NCI-H748 (cell line): Measurements from ENCODE around the gene GABRB2.
"Not testable (repeated sequence)": the region's sequence is repeated elsewhere in the genome, so short reads cannot be mapped to it uniquely, and the experiment has no call there.

Experiments
- DNase-seq: peaks from one replicate; lab custom pipeline; 2025; ENCODE audit not compliant: unreplicated experiment; lab: John Stamatoyannopoulos, UW

GABRB2 gene

GRCh38 chr5:161305601-161306000, 240.9 kb downstream of the GABRB2 start:
- no peak for DNase-seq

DNA sequence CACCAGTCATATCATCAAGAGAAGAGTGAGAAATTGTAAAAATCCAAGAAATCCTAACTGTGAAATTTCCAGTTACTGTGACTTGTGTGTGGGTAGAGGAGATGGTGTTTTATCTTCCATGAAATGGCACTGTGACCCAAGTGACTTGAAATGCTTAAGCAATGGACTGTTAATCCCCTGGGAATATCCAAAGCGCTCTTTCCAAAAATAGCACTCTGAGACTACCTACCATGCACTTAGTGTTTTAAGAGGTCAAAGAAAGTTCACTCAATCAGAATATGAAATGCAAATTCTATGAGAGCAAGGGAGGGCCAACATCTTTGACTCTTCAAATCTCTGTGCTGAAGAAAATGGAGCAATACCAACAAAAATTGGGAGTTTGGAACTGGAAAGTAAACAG, 244.0 kb downstream of the GABRB2 start:
- no peak for DNase-seq

GRCh38 chr5:161301586-161301985, 244.9 kb downstream of the GABRB2 start:
- DNase-seq, result no peak

DNA sequence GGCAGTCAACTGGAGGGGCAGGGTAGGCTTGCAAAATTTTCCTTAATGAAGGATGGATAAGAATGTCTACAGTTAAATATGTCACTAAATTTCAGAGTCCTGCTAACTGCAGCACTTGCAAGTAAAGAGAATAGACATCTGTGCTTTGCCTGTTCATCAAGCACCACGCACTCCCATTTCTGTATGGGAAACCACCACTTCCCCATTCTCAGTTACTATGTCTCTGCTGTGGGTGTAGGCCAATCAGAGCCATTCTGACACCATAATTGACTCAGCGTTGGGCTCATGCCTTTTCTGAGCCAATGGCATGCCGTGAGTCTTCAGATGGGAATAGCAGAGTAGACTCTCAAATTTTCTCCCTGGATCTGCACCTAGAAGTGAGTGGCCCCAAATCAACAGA, 247.5 kb downstream of the GABRB2 start:
- no peak for DNase-seq

GRCh38 chr5:161297388-161297787, 249.1 kb downstream of the GABRB2 start:
- DNase-seq, result not testable (repeated sequence)

DNA sequence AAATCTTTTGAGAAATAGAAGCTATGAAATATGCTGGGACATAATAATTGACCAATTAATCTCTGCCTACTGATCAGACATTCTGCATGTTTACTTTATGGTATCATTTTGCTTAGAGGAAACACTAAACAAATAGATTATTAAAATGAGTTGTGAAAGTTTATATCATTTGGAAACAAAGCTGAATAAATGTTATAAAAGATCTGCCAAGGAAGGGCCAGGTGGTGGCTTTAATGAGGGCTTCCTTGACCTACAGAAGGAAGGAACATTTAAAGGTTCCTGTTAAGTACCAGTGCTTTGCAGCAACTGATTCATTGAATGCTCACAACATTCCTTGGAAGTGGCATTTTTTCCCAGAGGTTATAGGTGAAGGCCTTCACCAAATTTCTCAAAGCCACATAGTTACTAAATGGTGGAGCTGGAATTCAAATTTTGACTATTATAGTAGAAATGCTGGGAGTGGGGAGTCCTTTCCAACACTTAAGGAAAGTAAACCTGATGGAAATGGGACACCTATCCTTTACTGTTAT, 250.7 kb downstream of the GABRB2 start:
- DNase-seq, result no peak

DNA sequence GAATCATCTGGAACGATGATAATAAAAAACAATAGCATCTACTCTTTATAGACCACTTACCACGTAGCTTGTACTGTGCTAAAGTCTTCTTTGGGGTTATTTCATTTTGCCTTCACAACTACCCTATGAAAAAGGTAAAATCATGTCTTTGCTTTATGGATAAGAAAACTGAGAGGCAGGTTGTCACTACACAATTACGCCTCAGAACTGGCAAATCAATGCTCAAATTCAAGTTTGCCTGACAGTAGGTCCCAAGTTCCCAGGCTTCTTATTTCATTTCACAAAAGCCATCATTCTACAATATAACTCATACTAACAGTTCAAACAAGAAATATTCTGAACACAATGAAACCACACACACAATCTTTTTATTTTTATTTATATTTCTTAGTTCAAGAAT, 258.5 kb downstream of the GABRB2 start:
- no peak for DNase-seq

DNA sequence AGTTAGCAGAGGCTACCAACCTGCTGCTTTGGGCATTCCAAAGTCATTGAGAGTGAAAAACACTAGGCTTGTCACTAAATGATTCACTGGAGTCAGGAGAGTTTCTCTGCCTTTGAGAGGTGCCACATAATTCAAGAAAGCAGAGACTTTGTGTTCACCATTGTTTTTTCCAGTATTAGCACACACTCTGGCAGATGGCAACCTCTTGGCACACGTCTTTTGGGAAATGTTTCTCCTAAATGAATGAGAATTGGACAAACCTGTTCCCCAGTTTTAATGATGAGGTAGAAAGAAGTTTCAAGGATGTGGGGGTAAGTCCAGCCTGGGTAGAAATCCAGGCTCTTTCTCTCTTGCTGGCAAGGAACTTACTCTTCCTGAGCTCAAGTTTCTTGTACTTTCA, 259.1 kb downstream of the GABRB2 start:
- no peak for DNase-seq

DNA sequence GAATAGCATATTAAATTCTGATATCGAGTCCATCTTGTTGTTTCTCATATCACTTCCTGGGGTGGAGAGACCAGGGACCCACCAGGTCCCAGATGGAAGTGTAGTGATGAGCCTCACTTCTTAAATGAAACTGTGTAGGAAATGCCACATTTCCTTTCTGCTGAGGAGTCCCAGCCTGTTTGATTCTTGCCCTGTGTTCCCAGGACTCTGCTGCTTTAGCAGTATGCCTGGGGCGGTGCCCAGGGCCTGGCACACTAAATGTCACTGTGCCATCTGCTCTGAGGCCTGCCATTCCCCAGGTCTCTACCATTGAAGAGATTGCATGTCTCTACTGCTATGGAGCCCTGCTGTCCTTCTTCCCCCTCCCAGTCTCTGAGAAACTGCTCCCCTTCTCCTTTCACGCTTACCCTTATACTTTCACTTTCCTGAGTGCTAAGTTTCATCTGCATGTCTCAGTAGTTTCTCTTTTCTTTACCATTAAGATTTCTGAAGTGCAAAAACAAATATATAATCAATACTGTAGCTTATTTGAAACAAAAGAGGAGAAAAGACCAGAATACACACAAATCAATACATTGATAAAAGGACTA, 260.4 kb downstream of the GABRB2 start:
- DNase-seq, result no peak

DNA sequence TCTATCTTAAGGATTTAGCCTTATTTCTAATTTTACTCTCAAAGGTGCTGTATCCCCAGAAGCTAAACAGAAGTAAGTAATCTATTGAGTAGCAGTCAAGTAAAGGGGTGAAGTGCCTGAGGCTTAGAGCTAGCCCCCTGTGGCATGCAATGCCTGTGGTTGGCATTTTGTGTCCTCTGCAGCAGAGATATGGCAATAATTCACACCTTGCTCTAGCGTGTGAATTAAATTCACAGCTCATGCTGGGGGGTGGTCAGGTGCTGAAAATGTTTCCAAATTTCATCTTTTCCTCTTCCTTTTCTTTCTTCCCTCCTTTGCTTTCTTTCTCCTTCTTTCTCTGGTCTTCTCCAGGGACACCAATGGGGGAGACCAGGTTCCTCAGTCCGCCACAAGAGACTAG, 262.1 kb downstream of the GABRB2 start:
- DNase-seq, result no peak

DNA sequence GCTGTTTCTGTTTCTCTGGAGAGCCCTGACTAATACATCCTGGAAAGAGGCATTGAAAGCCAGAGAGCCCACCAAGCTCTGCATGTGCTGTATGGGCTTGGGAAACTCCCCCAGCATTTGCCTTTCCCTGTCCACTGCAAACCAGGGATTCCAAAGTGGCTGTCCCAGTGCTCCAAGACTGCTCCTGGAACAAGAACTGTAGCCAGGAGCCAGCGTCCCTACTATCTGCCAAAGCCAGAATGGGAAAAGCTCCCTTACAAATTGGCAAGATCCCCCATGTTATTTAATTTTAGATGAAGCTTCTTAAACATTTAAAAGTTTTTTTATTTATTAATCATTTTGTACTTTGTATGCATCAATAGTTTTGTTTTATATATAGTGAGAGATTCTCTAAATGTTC, 263.2 kb downstream of the GABRB2 start:
- no peak for DNase-seq

DNA sequence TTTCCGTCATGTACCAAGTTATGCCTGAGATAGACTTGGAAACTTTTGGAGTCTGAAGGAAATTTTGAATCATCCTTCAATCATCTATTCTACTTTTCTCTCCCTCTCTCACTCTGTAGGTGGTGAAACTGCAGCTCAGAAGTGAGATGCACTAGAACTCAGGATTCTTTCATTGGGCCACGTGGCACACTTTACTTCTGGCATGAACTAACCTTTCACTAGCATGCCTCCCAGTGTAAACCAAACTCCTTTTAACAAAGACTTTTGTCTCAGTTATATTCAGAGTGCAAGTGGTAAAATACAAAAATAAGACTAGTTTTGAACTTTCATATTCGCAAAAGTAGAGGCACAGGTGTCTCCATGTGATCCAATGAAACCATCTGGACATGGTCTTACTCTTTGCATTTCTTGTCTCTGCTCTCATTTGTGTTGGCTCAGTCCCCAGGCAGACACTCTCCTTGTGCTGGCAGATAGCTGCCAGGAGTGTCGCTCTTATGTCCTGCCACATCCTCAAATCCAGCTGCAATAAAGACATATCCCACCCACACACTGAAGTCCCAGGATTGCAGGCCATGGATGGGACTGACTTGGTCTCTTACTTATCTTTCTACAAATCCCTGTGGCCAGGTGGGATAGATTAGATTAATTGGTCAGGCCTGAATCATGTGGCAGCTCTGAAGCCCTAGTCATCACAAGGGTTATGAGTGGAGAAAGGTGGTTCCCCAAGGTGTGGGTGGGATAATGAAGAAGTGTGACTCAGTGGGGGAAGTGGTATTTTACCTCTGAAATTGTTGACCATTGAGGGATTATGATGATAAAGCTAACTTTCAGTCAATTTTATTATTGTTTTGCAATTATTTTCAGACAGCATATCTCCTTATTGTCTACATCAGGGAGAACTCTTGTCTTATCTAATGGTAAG, 267.5 kb downstream of the GABRB2 start:
- no peak for DNase-seq

DNA sequence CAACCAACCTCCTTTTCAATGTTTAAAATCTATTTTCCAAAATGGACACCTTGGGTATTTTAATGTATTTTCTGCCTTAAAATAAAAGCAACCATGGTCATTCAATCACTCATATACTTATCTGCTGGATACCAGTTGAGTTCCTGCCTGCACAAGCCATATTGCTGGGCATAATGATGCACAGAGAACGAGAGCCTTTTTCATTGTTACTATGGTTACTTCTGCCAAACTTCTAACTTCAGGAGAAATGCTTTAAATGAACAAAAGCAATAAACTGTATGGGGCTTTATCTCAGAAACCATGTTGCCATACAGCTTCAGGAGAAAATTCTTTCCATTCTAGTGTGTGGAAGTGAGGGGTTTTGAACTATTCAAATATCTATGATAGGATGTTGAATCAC, 269.5 kb downstream of the GABRB2 start:
- DNase-seq, result no peak

GRCh38 chr5:161274951-161275350, 271.6 kb downstream of the GABRB2 start:
- no peak for DNase-seq

DNA sequence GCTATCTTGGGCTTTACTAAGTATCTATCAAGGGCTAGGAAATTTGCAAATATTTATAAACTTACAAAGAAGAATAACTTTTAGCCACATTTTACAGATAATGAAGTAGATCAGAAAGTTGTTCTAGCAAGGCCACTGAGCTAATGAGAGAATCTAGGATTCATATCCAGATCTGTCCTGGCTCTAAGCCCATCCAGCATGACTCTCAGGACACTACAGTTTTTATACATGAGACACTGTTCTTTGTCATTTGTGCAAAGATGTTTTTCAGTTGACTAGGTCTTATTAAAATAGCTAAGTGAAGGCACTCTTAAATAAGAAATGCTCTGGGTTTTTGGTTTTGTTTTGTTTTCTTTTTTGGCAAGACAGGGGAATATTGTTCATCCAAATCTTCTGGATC, 273.1 kb downstream of the GABRB2 start:
- no peak for DNase-seq

DNA sequence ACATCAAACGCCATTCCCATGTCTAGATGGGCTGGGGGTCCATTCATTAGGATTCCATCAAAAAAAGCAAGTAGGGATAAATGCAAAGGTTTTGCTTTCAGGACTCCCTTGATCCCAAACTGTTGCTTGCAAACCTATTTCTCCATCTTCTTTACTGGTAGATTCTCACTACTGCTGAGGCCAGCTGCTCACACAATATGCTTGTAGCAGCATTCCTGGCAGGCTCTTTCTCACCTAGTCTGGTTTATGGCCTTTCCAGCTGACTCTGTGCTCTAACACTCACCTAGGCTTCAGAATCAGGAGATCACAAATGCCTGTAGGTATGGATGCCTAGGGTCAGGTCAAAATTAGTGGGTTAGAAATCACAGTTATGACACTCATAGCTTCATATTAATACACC, 274.7 kb downstream of the GABRB2 start:
- no peak for DNase-seq

- DNase-seq, result no peak
Measured at GRCh38 chr5:161269125-161269524, 277.4 kb downstream of the GABRB2 start.

DNA sequence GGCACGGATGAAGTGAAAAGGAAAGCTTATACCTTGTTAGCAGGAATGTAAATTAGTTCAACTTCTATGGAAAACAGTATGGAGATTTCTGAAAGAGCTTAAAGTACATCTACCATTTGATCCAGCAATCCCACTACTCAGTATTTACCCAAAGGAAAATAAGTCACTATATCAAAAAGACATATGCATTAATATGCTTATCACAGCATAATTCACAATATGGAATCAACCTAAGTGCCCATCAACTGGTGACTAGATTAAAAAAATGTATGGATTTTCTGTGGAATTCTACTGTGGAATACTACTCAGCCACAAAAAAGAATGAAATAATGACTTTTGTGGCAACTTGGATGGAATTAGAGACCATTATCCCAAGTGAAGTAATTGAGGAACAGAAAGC, 279.6 kb downstream of the GABRB2 start:
- no peak for DNase-seq

GRCh38 chr5:161265006-161265405, 281.5 kb downstream of the GABRB2 start:
- no peak for DNase-seq

- no peak for DNase-seq
Measured at GRCh38 chr5:161263191-161263590, 283.3 kb downstream of the GABRB2 start.

DNA sequence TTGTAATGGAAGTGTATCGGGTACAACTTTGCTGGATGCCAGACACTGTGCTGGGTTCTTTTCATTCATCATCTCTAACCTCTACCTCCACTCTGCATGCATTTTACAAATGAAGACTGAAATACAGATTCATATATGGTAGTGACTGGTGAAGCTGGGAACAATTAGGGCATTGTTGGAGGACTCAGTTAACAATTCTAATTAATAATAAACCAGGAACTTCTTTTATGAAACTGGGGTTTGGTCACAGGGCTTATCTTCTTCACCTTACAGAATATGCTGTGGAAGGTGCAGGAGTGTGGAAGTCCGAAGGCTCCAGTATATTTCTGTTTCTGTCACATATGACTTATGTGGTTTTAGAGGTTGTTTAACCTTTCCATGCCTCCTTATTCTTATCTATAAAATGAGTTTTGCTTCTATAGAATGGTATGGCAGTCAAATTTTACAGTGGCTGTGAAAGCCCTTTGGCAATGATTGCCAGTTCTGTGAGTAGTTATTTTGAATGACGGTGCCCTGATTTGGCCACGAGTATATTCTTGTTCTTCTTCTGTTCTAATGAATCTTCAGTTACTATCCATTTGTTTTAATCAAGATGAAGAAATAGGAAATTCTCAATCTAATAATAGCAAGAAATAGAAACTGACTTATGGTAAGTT, 284.7 kb downstream of the GABRB2 start:
- DNase-seq, result no peak

DNA sequence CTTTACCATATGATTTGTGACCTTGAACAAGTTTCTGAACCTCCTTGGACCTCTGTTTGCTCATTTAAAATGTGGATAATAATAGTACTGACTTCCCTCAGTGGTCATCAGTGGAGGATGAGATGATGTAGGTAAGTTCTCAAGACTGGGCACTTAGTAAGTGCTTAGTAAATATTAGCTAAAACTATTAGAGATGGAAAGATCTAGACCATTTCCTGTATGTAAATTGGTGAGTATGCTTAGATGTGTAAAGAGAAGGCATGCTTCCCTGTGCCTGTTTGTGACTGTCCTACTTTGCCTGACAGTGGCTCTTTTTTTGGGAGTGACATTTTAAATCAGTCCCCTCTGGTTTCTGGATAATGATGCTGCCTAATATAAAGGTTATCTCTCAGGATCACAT, 288.1 kb downstream of the GABRB2 start:
- no peak for DNase-seq
